Measurements from ENCODE around the gene RPN1.
"Not testable (repeated sequence)": the region's sequence is repeated elsewhere in the genome, so short reads cannot be mapped to it uniquely, and the experiment has no call there.

RPN1 gene

DNA sequence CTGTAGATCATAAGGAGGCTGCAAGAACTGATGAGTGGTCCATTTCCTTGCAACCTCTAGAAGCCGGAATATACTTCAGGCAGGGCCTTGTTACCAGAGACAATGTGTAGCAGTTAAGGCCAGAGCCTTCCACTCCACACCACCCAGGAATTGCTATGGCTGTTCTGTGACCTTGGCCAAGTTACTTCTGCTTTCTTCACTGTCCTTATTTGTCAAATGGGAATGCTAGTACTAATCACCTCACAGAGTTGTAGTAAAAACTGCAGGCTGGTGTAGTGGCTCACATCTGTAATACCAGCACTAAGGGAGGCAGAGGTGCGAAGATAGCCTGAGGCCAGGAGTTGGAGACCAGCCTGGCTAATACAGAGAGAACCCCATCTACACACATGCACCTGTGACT is 28.7 kb upstream of the RPN1 start:
- TF ChIP-seq, protein P1, sequence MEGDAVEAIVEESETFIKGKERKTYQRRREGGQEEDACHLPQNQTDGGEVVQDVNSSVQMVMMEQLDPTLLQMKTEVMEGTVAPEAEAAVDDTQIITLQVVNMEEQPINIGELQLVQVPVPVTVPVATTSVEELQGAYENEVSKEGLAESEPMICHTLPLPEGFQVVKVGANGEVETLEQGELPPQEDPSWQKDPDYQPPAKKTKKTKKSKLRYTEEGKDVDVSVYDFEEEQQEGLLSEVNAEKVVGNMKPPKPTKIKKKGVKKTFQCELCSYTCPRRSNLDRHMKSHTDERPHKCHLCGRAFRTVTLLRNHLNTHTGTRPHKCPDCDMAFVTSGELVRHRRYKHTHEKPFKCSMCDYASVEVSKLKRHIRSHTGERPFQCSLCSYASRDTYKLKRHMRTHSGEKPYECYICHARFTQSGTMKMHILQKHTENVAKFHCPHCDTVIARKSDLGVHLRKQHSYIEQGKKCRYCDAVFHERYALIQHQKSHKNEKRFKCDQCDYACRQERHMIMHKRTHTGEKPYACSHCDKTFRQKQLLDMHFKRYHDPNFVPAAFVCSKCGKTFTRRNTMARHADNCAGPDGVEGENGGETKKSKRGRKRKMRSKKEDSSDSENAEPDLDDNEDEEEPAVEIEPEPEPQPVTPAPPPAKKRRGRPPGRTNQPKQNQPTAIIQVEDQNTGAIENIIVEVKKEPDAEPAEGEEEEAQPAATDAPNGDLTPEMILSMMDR (IDR thresholded peaks at IDR 0.05; ENCODE audit: low read depth, low read length, missing control alignments) = no peak
- in situ Hi-C loops (cut with HindIII; ENCODE audit: low pct_ligation_motif_present, low sequenced_read_pairs) = loop anchor here (25.0 kb wide), 1 partner anchor 108 kb away; no protein-coding TSS in a partner anchor
- Histone ChIP-seq H3K36me3 (replicated peaks) (no peaks in the 10 kb centered on the region), H3K27ac (no peak overlapping the region), H3K27me3 (replicated peaks) (no peaks in the 10 kb centered on the region), H3K4me3 (ENCODE audit: low read depth, low read length) (no peak overlapping the region)
- DNase-seq = no peak

GRCh38 chr3:128675802-128676201 is 25.2 kb upstream of the RPN1 start:
- in situ Hi-C loops (cut with HindIII; ENCODE audit: low pct_ligation_motif_present, low sequenced_read_pairs) = loop anchor here (25.0 kb wide), 1 partner anchor 111 kb away; no protein-coding TSS in a partner anchor
- H3K27ac ChIP-seq; H3K36me3 ChIP-seq (replicated peaks); H3K4me3 ChIP-seq (ENCODE audit: low read depth, low read length); DNase-seq; H3K27me3 ChIP-seq (replicated peaks): not testable (repeated sequence)

- TF ChIP-seq, protein P1 (IDR thresholded peaks at IDR 0.05; ENCODE audit: low read depth, low read length, missing control alignments) = no peak
- Histone ChIP-seq H3K27me3 (replicated peaks) (no peaks in the 10 kb centered on the region), H3K36me3 (replicated peaks) (no peaks in the 10 kb centered on the region), H3K4me3 (ENCODE audit: low read depth, low read length) (no peak overlapping the region), H3K27ac (no peak overlapping the region)
- DNase-seq = no peak
- in situ Hi-C loops (cut with HindIII; ENCODE audit: low pct_ligation_motif_present, low sequenced_read_pairs) = no loop called here
Observed at GRCh38 chr3:128674161-128674784, 23.7 kb upstream of the RPN1 start.

GRCh38 chr3:128667641-128668040 is 17.0 kb upstream of the RPN1 start:
- Histone ChIP-seq H3K36me3 (replicated peaks) (no peaks in the 10 kb centered on the region), H3K27me3 (replicated peaks) (no peaks in the 10 kb centered on the region), H3K4me3 (ENCODE audit: low read depth, low read length) (no peak overlapping the region), H3K27ac (no peak overlapping the region)
- TF ChIP-seq, protein P1 (IDR thresholded peaks at IDR 0.05; ENCODE audit: low read depth, low read length, missing control alignments) = no peak
- DNase-seq = no peak
- in situ Hi-C loops (cut with HindIII; ENCODE audit: low pct_ligation_motif_present, low sequenced_read_pairs) = no loop called here

GRCh38 chr3:128665362-128666021 is 14.9 kb upstream of the RPN1 start:
- TF ChIP-seq, protein P1 (IDR thresholded peaks at IDR 0.05; ENCODE audit: low read depth, low read length, missing control alignments) = peak; percentile 19
- Histone ChIP-seq H3K27me3 (replicated peaks) (no peaks in the 10 kb centered on the region), H3K4me3 (ENCODE audit: low read depth, low read length) (no peak overlapping the region), H3K36me3 (replicated peaks) (no peaks in the 10 kb centered on the region), H3K27ac (no peak overlapping the region)
- in situ Hi-C loops (cut with HindIII; ENCODE audit: low pct_ligation_motif_present, low sequenced_read_pairs) = no loop called here
- DNase-seq = no peak

DNA sequence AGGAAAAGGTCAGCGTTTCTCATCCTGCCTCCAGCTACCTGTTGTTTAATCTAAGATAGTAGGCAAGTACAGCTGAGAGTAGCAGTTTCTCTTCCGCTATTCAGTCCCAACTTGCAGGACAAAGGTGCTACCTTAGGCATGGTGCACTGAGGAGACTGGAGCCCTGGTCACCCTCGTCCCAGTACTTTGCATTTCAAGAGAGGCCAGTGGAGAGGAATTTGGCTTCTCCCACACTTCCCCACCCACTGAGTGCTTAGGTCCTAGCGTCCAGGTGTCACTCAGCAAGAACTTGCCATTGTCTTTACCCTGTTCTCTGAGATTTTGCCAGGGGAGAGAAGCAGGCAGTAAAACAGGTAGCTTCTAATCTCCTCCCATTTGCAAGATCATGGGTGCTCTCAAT is 12.5 kb upstream of the RPN1 start:
- H3K36me3 ChIP-seq (replicated peaks) = no peaks in the 10 kb centered on the region
- H3K27me3 ChIP-seq (replicated peaks) = no peaks in the 10 kb centered on the region
- TF ChIP-seq, protein P1 (IDR thresholded peaks at IDR 0.05; ENCODE audit: low read depth, low read length, missing control alignments) = no peak
- H3K4me3 ChIP-seq (ENCODE audit: low read depth, low read length) = no peak overlapping the region
- H3K27ac ChIP-seq = no peak overlapping the region
- no peak for DNase-seq
- in situ Hi-C loops (cut with HindIII; ENCODE audit: low pct_ligation_motif_present, low sequenced_read_pairs) = no loop called here

Data from brain microvascular endothelial cell (primary cell).